Sigmoid colon (tissue), 7 donors: ENCODE measurements around the gene NAT10. TPM values are rescaled to one million over a fixed set of nuclear protein-coding genes. Genes with fewer than 3 reads are reported as not detected.

Experiments
- DNase-seq: peaks from one replicate; pipeline ENCODE4 v3.0.0-alpha.2; 2019
- H3K27ac ChIP-seq, 4 donors: fragments of 200-600 bp; sonication (generic); one replicate each; pipeline ENCODE4 v1.5.1; 2016 to 2019; ENCODE audit warnings: mild to moderate bottlenecking in 1 of 4
- H3K27me3 ChIP-seq, 3 donors: fragments of 200-600 bp; sonication (generic); one replicate each; pipeline ENCODE4 v1.5.1; 2019; ENCODE audit warnings: mild to moderate bottlenecking in 1 of 3
- H3K36me3 ChIP-seq, 4 donors: fragments of 200-600 bp; sonication (generic); one replicate each; pipeline ENCODE4 v1.5.1; 2016 to 2019
- H3K4me1 ChIP-seq, 4 donors: fragments of 200-600 bp; sonication (generic); one replicate each; pipeline ENCODE4 v1.5.1; 2017 to 2019
- H3K4me3 ChIP-seq, 4 donors: fragments of 200-600 bp; sonication (generic); one replicate each; pipeline ENCODE4 v1.5.1; 2017 to 2019; ENCODE audit warnings: mild to moderate bottlenecking in 2 of 4, moderate library complexity in 1 of 4
- H3K9me3 ChIP-seq, 4 donors: fragments of 200-600 bp in 3 of 4; sonication (generic) in 3 of 4; one replicate each; pipeline versions ENCODE4 v1.5.1 to v1.6.1; 2013 to 2019
- CTCF ChIP-seq, 4 experiments: fragments of 450-650 bp in 3 of 4; fragments of 200-600 bp in 1 of 4; IDR thresholded peaks; one replicate each; pipeline ENCODE4 v1.5.1; 2016 to 2019; ENCODE audit warnings: antibody characterized with exemption in 4 of 4, mild to moderate bottlenecking in 3 of 4, moderate library complexity in 2 of 4
- EP300 ChIP-seq, 4 donors: sonication (generic); formaldehyde crosslinking; IDR thresholded peaks; one replicate each; pipeline ENCODE4 v1.6.1; 2017; ENCODE audit warnings: antibody characterized with exemption in 4 of 4
- POLR2A ChIP-seq, 2 donors: fragments of 450-650 bp; IDR thresholded peaks; one replicate each; pipeline ENCODE4 v1.6.1; 2016; ENCODE audit warnings: antibody characterized with exemption in 2 of 2, mild to moderate bottlenecking in 2 of 2, moderate library complexity in 2 of 2
- POLR2AphosphoS5 ChIP-seq, 4 donors: sonication (generic); formaldehyde crosslinking; IDR thresholded peaks; one replicate each; pipeline ENCODE4 v1.6.1; 2017; ENCODE audit warnings: antibody characterized with exemption in 4 of 4
- WGBS, 2 donors: extraction: QIAGEN DNeasy Blood & Tissue Kit; methylation state at CpG; one replicate each; pipeline ENCODE4 v1.1.7; 2013; 5-methylcytosine and 5-hydroxymethylcytosine counted together
- intact Hi-C: fragments of 100-400 bp; cut with DNase I; formaldehyde crosslinking; loops from one replicate; pipeline ENCODE4 v1.15.1; 2023
- polyA plus RNA-seq, 3 donors: library from polyadenylated mRNA; stranded (reverse); fragments of 200-250 nt; gene quantifications; one replicate each; pipeline ENCODE4 v1.2.3, GENCODE V29; 2013
- total RNA-seq, 4 donors: library from RNA; depleted of rRNA; stranded (reverse); fragments of >200 nt; gene quantifications; one replicate each; pipeline ENCODE4 v1.1.0, GENCODE V29; 2016
- donor health status: healthy with polysubstance abuse.
- donor health status: Bipolar disorder and iron deficiency.
- donor health status: healthy.

The NAT10 gene
- total and polyA plus RNA-seq, 7 donors = 5.3 to 35.4 (median 17.4) TPM

- Histone ChIP-seq H3K27ac (no peak overlapping the region), H3K4me3 (no peak overlapping the region), H3K9me3 (no peaks in the 10 kb centered on the region), H3K27me3 (no peaks in the 10 kb centered on the region), H3K36me3 (peaks cover 13 to 93% (median 71%) of the 10 kb centered on the region in 4 donors), H3K4me1 (no peaks in the 10 kb centered on the region)
- 93 to 94% methylated on average over 4 of the region's 4 CpGs for WGBS, 2 donors
- intact Hi-C loops = no loop called here
- no peak for DNase-seq
- no peak for TF ChIP-seq POLR2A (IDR thresholded peaks at IDR 0.05)
- TF ChIP-seq POLR2AphosphoS5 (IDR thresholded peaks at IDR 0.05) = no peak
- no peak for TF ChIP-seq EP300 (IDR thresholded peaks at IDR 0.05)
- no peak for TF ChIP-seq CTCF (IDR thresholded peaks at IDR 0.05)
Observed at GRCh38 chr11:34132261-34132965, 27.0 kb downstream of the NAT10 start.

GRCh38 chr11:34134765-34135164 is 29.3 kb downstream of the NAT10 start:
- no peak overlapping the region for H3K4me3 ChIP-seq
- 90% methylated on average over 5 of the region's 5 CpGs for WGBS, 2 donors
- TF ChIP-seq POLR2A (IDR thresholded peaks at IDR 0.05) (no peak), POLR2AphosphoS5 (IDR thresholded peaks at IDR 0.05) (no peak), CTCF (IDR thresholded peaks at IDR 0.05) (no peak), EP300 (IDR thresholded peaks at IDR 0.05) (no peak)
- peaks cover 21 to 97% (median 81%) of the 10 kb centered on the region in 4 donors for H3K36me3 ChIP-seq
- DNase-seq = no peak
- H3K9me3 ChIP-seq = no peaks in the 10 kb centered on the region
- no peak overlapping the region for H3K27ac ChIP-seq
- no peaks in the 10 kb centered on the region for H3K4me1 ChIP-seq
- intact Hi-C loops = no loop called here
- no peaks in the 10 kb centered on the region for H3K27me3 ChIP-seq

- intact Hi-C loops = no loop called here
- no peak overlapping the region for H3K27ac ChIP-seq
Observed at GRCh38 chr11:34135439-34135838, 30.0 kb downstream of the NAT10 start.

GRCh38 chr11:34136420-34136819 is 31.0 kb downstream of the NAT10 start:
- Histone ChIP-seq H3K9me3 (no peaks in the 10 kb centered on the region), H3K27ac (no peak overlapping the region), H3K4me3 (no peak overlapping the region), H3K4me1 (no peaks in the 10 kb centered on the region), H3K27me3 (no peaks in the 10 kb centered on the region), H3K36me3 (peaks cover 29 to 100% (median 83%) of the 10 kb centered on the region in 4 donors)
- no peak for TF ChIP-seq EP300 (IDR thresholded peaks at IDR 0.05)
- no peak for TF ChIP-seq POLR2A (IDR thresholded peaks at IDR 0.05)
- no peak for TF ChIP-seq POLR2AphosphoS5 (IDR thresholded peaks at IDR 0.05)
- no peak for TF ChIP-seq CTCF (IDR thresholded peaks at IDR 0.05)
- intact Hi-C loops = no loop called here
- WGBS, 2 donors = 88 to 96% methylated on average over 8 of the region's 8 CpGs
- no peak for DNase-seq

More at GRCh38 chr11:34135439-34135838, 30.0 kb downstream of the NAT10 start:
- Histone ChIP-seq H3K4me1 (no peaks in the 10 kb centered on the region), H3K4me3 (no peak overlapping the region), H3K9me3 (no peaks in the 10 kb centered on the region), H3K36me3 (peaks cover 21 to 100% (median 83%) of the 10 kb centered on the region in 4 donors), H3K27me3 (no peaks in the 10 kb centered on the region)
- no peak for DNase-seq
- WGBS, 2 donors = 96 to 97% methylated on average over 3 of the region's 3 CpGs
- TF ChIP-seq POLR2AphosphoS5 (IDR thresholded peaks at IDR 0.05) = no peak
- no peak for TF ChIP-seq CTCF (IDR thresholded peaks at IDR 0.05)
- TF ChIP-seq EP300 (IDR thresholded peaks at IDR 0.05) = no peak
- TF ChIP-seq POLR2A (IDR thresholded peaks at IDR 0.05) = no peak
